Spinal cord (tissue), 10 donors: ENCODE data around the gene CLEC4M. TPM values are rescaled to one million over a fixed set of nuclear protein-coding genes. Genes with fewer than 3 reads are reported as not detected.
"Not testable (repeated sequence)": the region's sequence is repeated elsewhere in the genome, so short reads cannot be mapped to it uniquely, and the experiment has no call there.

ENCODE experiments used
- DNase-seq, 6 donors: peaks; one replicate each; pipeline versions ENCODE4 v3.0.0 to v3.0.0-alpha.2; 2013 to 2015; ENCODE audit warnings: low spot score in 6 of 6, low read depth in 4 of 6
- H3K27ac ChIP-seq: one replicate; pipeline ENCODE4 v1.5.1; 2013; ENCODE audit warnings: low read depth, low read length, control low read depth
- H3K27me3 ChIP-seq: one replicate; pipeline ENCODE4 v1.6.1; 2013; ENCODE audit warnings: low read length; ENCODE audit not compliant: control insufficient read depth, insufficient read depth
- H3K36me3 ChIP-seq: one replicate; pipeline ENCODE4 v1.6.1; 2013; ENCODE audit warnings: low read length; ENCODE audit not compliant: control insufficient read depth, insufficient read depth
- H3K4me1 ChIP-seq: one replicate; pipeline ENCODE4 v1.6.1; 2013; ENCODE audit warnings: low read length; ENCODE audit not compliant: control insufficient read depth, insufficient read depth
- H3K4me3 ChIP-seq: one replicate; pipeline ENCODE4 v1.5.1; 2013; ENCODE audit warnings: low read depth, low read length, control low read depth
- H3K9me3 ChIP-seq: one replicate; pipeline ENCODE4 v1.6.1; 2013; ENCODE audit warnings: low read length; ENCODE audit not compliant: control insufficient read depth, insufficient read depth
- WGBS: methylation state at CpG from one replicate; pipeline ENCODE4 v1.1.5; 2013; ENCODE audit warnings: missing lambda C conversion rate; ENCODE audit not compliant: insufficient coverage; 5-methylcytosine and 5-hydroxymethylcytosine counted together
- polyA plus RNA-seq, 2 donors: library from polyadenylated mRNA; unstranded; fragments of 120-200 nt; gene quantifications; one replicate each; pipeline ENCODE4 v1.2.1, GENCODE V29; 2013; ENCODE audit not compliant: insufficient read length in 2 of 2
- total RNA-seq, 2 donors: library from RNA; depleted of rRNA in 1 of 2; stranded (reverse); fragments of 120-200 nt in 1 of 2; fragments of >200 nt in 1 of 2; gene quantifications; one replicate each; pipeline versions ENCODE4 v1.2.3 to v1.2.4, GENCODE V29; 2013 to 2014
- donor health status: healthy.

The CLEC4M gene
- total and polyA plus RNA-seq, 4 donors: 0.33 to 1.8 (median 0.95) TPM

DNA sequence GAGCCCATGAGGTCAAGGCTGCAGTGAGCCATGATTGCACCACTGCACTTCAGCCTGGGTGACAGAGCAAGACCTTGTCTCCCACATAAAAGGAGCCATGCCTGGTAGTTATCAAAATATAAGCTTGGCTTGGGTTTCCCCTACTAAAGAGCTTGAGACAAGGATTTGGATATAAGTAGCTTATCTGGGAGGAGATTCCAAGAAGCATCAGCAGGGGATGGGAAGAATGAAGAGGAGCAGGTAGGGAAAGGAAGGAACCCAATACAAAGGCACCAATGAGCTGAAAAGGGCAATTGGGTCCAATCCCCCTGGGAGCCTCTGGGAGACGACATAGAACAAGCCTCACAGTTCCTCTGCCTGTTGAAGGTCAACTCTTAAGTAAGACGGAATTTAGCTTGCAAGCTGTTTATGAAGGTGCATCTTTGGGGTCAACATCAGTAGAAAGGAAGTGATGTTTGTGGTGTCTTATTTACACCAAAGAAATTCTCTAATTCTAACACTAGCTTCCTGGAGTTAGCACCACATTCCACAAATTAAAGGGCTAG lies 23.8 kb upstream of the CLEC4M start:
- no peaks in the 10 kb centered on the region for H3K9me3 ChIP-seq
- H3K36me3 ChIP-seq: no peaks in the 10 kb centered on the region
- H3K4me1 ChIP-seq: no peaks in the 10 kb centered on the region
- H3K27me3 ChIP-seq: no peaks in the 10 kb centered on the region
- H3K27ac ChIP-seq: no peak overlapping the region
- no peak for DNase-seq
- WGBS: no CpG with 5 or more reads among the region's 2 CpGs
- H3K4me3 ChIP-seq: no peak overlapping the region

DNA sequence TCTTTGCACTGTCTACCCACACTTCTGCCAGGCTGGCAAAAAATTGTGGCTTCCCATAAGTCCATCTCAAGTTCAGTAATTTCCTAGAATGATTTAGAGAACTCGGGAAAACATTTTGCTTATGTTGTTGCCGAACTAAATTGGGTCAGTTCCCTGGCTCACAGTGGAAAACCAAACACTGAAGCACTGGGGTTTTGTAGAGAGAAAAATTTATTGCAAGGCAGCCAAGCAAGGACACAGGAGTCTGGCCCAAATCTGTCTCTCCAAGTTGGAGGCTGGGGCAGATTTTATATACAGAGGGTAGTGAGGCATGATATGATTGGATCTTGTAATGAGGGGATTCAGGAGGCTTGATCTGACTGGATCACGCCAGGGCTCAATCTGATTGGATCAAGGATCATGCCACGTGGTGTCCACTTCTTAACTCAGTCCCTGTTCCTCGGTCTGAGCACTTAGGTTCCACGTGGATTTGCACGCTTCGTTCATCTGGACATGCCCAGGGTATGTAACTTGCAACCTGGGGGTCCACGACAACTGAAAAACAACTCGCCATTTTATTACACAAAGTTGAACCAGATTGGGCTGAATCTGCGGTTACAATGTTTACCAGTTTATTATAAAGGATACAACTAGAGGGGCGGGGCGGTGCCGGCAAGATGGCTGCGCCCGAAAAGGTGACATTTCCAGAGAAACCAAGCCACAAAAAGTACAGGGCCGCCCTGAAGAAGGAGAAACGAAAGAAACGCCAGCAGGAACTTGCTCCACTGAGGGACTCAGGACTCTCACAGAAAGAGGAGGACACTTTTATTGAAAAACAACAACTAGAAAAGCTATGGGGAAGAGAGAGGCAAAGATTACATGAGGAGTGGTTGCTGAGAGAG lies 23.0 kb upstream of the CLEC4M start:
- Histone ChIP-seq H3K27ac (no peak overlapping the region), H3K27me3 (no peaks in the 10 kb centered on the region), H3K4me1 (no peaks in the 10 kb centered on the region), H3K9me3 (no peaks in the 10 kb centered on the region), H3K4me3 (no peak overlapping the region), H3K36me3 (no peaks in the 10 kb centered on the region)
- DNase-seq: no peak
- WGBS: 80% methylated on average over 13 of the region's 19 CpGs

- Histone ChIP-seq H3K4me1 (no peaks in the 10 kb centered on the region), H3K36me3 (no peaks in the 10 kb centered on the region), H3K27me3 (no peaks in the 10 kb centered on the region), H3K27ac (no peak overlapping the region), H3K4me3 (no peak overlapping the region), H3K9me3 (no peaks in the 10 kb centered on the region)
- DNase-seq: no peak
- WGBS: 81% methylated on average over 4 of the region's 6 CpGs
Measured at GRCh38 chr19:7740682-7741054, 22.4 kb upstream of the CLEC4M start.

DNA sequence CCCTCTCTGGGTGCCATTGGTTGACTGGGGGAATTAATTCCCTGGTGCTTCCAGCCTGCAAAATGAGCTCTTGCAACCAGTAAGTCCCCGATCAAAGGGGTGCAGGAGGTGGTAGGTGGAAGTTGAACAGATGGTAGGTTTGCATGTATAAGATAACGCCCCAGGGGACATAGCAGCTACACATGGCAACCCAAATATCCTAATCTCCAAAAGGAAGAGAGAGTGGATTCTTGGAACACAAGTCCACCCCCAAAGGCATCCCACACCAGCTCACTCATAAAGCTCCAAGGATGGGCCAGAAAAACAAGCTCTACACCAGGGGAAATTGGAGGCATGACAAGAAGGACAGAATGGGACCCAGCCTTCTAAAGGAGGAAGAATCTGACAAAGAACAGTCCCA lies 20.5 kb upstream of the CLEC4M start:
- Histone ChIP-seq H3K27ac (no peak overlapping the region), H3K4me1 (no peaks in the 10 kb centered on the region), H3K27me3 (no peaks in the 10 kb centered on the region), H3K36me3 (no peaks in the 10 kb centered on the region), H3K4me3 (no peak overlapping the region), H3K9me3 (no peaks in the 10 kb centered on the region)
- DNase-seq: no peak
- no CpG with 5 or more reads among the region's 2 CpGs for WGBS

DNA sequence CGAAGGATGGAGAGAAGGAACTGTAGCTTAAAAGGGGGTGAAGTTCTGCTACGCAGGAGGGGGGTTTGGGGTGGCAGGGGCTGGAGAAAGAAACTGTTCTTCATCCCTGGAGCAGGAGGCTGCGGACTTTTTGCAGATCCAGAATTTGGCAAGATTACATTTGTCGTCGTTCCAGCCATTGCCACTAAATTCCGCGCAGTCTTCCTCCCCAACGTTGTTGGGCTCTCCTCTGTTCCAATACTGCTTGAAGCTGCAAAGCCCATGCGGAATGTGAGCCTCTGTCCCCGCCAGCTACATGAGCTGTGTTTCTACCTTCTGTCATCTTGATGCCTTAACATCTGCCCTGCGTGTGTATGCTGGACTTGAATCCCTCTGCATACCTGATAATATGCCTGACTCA lies 20.1 kb upstream of the CLEC4M start:
- DNase-seq: no peak
- Histone ChIP-seq H3K9me3 (no peaks in the 10 kb centered on the region), H3K27ac (no peak overlapping the region), H3K27me3 (no peaks in the 10 kb centered on the region), H3K36me3 (no peaks in the 10 kb centered on the region), H3K4me3 (no peak overlapping the region), H3K4me1 (no peaks in the 10 kb centered on the region)
- WGBS: 76% methylated on average over 11 of the region's 11 CpGs

GRCh38 chr19:7743425-7743841 lies 19.6 kb upstream of the CLEC4M start:
- Histone ChIP-seq H3K9me3 (no peaks in the 10 kb centered on the region), H3K36me3 (no peaks in the 10 kb centered on the region), H3K4me3 (no peak overlapping the region), H3K4me1 (no peaks in the 10 kb centered on the region), H3K27me3 (no peaks in the 10 kb centered on the region), H3K27ac (no peak overlapping the region)
- no peak for DNase-seq
- WGBS: 56% methylated on average over 2 of the region's 2 CpGs

GRCh38 chr19:7744199-7744786 lies 18.8 kb upstream of the CLEC4M start:
- Histone ChIP-seq H3K36me3 (no peaks in the 10 kb centered on the region), H3K4me1 (no peaks in the 10 kb centered on the region), H3K27ac (no peak overlapping the region), H3K4me3 (no peak overlapping the region), H3K9me3 (no peaks in the 10 kb centered on the region), H3K27me3 (no peaks in the 10 kb centered on the region)
- 86% methylated on average over 4 of the region's 5 CpGs for WGBS
- DNase-seq: no peak

- Histone ChIP-seq H3K4me1 (no peaks in the 10 kb centered on the region), H3K4me3 (no peak overlapping the region), H3K36me3 (no peaks in the 10 kb centered on the region), H3K27me3 (no peaks in the 10 kb centered on the region), H3K9me3 (no peaks in the 10 kb centered on the region), H3K27ac (no peak overlapping the region)
- WGBS: 85% methylated on average over 7 of the region's 12 CpGs
- no peak for DNase-seq
Measured at GRCh38 chr19:7744871-7745650, 18.0 kb upstream of the CLEC4M start.

DNA sequence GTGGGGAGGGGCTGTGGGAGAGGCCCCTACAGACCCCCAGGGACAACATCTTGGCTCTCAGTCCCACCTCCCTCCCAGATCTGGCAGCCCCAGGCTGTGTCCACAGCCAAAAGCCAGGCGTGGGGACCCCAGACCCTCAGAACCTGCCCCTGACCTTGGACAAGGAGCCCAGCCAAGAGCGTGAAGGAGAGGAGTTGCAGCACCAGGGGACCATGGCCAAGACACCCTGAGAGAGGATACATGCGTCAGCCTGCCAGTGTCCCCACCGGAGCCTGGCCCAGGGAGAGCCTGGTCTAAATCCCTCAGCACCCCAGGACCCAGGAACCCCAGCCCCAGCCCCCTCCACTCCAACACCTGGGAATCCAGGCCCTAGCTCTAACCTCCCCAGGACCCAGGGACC lies 16.7 kb upstream of the CLEC4M start:
- not testable (repeated sequence) for H3K36me3 ChIP-seq, H3K27me3 ChIP-seq, H3K9me3 ChIP-seq, DNase-seq, H3K4me3 ChIP-seq, H3K4me1 ChIP-seq, H3K27ac ChIP-seq
- 81% methylated on average over 3 of the region's 4 CpGs for WGBS
